GM21381 (cell line): Measurements from ENCODE around the gene MYH7.
"Not testable (repeated sequence)": the region's sequence is repeated elsewhere in the genome, so short reads cannot be mapped to it uniquely, and the experiment has no call there.

Experiments used
- ATAC-seq: cut with Tn5 transposase; IDR thresholded peaks from one replicate; pipeline ENCODE4 v1.9.1; 2021; ENCODE audit warnings: mild to moderate bottlenecking, moderate library complexity; ENCODE audit not compliant: unreplicated experiment

The MYH7 gene

DNA sequence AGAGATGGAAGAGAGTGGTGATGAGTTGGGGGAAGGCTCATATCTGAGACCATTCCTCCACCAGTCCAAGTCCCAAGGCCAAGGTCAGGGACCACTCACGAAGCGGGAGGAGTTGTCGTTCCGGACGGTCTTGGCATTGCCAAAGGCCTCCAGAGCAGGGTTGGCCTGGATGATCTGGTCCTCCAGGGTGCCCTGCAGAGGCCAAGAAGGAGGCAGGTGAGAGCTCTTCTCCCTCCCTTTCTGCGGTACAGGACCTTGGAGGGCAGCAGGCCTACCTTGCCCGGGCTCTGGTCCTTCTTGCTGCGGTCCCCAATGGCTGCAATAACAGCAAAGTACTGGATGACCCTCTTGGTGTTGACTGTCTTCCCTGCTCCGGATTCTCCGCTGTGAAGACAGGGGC is 4.0 kb downstream of the MYH7 start:
- no peak for ATAC-seq

DNA sequence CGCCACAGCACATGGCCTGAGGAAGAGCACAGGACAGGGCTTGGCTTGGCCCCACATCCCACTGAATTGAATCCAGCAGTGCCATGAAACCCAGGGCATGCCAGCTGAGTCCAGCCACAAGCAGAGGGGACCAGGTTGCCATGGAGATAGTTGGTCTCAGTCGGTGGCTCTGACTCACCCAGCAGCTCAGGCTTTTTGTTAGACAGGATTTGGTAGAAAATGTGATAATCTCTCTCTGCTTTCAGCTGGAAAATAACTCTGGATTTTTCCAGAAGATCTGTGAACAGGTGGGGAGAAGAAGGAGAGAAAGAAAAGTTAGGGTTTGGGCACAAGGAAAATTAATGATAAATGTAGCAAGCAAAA is 4.8 kb downstream of the MYH7 start:
- no peak for ATAC-seq

DNA sequence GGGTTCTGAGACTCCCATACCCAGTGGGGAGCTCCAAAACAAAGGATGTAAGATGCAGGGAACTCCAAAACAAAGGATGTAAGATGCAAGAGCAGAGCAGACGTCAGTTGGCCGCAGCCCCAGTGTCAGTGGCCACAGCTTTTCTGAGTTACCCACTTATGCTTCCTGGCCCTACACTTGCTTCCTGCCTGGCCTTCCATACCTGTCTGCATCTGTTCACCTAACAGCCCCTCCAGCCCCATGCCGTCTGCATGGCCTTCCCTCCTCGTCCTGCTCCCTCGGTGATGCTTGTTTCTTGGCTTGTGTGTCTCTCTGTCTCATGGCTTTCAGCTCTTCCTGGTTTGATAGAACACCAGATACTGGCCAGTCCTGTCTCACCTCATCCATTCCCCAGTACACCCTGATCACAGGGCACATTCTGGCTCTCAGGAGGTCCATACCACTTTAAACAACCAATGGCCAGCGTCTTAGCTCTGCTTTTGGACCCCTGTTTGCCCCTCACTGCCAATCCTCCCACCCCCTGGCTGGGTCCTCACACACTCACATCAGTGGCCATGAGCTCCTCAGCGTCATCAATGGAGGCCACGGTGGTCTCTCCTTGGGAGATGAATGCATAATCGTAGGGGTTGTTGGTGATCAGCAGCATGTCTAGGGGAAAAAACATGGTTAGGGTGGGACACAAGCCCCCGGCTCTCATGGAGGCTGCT is 5.3 kb downstream of the MYH7 start:
- no peak for ATAC-seq

DNA sequence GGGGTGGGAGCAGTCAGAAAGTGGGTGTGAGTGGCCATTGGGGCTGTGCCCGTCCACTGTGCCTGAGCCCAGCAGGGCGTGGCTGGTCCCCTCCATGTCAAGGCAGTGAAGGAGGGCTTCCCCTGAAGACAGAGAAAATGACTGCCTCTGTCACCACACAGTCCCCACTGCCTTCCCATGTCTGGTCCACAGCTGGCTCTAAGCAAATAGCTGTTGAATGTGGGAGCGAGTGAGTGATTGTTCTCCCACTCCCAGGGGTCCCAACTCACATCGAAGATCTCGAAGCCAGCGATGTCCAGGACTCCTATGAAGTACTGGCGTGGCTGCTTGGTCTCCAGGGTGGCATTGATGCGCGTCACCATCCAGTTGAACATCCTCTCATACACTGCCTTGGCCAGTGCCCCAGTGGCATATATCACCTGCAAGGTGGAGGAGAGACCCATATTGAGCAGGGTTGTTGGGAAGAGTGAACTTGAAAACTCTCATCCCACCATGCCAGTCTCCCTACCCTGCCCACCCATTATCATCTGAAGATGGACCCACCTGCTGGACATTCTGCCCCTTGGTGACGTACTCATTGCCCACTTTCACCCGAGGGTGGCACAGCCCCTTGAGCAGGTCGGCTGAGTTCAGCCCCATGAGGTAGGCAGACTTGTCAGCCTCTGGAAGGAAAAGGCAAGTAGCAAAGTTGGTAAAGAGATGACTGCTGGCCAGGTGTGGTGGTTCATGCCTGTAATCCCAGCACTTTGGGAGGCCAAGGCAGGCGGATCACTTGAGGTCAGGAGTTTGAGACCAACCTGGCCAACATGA is 6.6 kb downstream of the MYH7 start:
- no peak for ATAC-seq

DNA sequence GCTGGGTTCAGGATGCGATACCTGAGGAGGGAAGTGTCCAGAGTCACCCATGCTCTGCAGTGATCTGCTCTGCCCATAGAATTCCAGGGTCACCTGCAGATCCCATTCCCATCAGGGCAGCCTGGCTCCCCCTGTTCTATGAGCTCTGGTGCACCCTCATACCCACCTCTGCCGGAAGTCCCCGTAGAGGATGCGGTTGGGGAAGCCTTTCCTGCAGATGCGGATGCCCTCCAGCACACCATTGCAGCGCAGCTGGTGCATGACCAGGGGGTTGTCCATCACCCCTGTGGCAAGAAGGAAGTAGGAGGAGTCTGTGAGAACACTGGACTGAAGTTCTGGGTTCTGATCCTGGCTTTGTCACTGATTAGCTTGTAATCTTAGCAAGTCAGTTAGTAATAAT is 9.7 kb downstream of the MYH7 start:
- not testable (repeated sequence) for ATAC-seq

DNA sequence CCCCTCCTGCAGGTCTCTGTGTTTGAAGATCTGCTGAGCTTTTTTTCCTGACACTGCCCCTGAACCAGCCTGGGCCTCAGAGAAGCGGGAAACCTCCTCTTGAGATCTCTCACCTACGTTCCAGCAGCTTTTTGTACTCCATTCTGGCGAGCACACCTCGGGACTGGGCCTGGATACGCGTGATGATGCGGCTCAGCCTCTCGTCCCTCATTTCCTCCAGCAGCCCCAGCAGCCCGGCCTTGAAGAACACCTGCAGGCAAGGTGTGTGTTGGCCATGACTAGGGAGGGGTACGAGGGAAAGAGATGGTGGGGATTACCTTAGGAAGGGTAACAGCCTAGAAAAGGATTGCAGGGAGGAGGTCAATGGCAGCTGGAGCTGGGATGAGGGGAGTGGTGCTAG is 10.3 kb downstream of the MYH7 start:
- ATAC-seq = no peak

DNA sequence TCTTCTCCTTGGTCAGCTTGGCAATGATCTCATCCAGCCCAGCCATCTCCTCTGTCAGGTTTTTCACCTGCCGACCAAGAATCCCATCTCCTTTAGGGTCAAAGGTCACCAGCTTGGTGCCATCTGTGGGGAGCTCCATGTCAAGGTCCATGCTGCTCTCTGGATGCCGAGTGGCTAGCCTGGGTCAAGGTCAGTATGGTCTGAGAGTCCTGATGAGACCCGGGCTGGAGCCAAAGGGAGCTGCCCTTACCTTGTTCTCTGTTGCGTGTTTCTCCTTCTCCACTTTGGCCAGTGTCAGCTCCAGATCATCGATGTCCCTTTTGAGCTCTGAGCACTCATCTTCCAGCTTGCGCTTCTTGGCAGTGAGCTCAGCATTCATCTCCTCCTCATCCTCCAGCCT is 11.8 kb downstream of the MYH7 start:
- ATAC-seq = no peak

DNA sequence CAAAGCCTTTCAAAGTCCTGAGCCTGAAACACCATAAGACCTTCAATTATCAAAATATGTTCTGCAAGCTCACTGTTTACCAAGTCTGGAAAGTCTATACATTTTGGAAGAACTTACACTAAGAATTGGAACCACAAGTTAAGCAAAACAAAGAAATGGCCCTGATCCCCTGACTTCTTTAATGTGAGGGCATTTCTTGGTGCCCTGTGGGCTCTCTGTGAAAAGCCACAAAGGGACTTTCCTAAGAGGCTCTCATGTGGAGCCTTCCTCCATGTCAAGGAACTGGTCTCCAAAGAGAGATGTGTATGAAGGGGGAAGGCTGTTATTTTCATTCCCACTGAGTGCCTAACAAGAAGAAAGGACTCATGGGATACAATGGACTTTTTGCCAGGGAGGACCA is 13.9 kb downstream of the MYH7 start:
- ATAC-seq = no peak

DNA sequence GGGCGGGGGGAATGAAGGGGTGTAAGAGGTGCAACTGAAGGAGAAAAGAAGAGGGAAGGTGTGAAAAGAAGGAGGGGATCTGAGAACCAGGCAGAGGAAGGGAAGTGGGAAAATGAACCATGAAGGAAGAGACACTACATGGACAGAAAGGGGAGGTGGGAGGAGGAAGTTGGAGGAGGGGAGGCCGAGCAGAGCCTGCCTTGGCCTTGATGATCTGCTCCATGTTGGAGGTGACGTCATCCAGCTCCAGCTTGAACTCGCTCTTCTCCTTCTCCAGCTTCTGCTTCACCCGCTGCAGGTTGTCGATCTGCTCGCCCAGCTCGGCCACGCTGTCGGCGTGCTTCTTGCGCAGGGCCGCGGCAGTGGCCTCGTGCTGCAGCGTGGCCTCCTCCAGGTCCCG is 15.8 kb downstream of the MYH7 start:
- not testable (repeated sequence) for ATAC-seq

DNA sequence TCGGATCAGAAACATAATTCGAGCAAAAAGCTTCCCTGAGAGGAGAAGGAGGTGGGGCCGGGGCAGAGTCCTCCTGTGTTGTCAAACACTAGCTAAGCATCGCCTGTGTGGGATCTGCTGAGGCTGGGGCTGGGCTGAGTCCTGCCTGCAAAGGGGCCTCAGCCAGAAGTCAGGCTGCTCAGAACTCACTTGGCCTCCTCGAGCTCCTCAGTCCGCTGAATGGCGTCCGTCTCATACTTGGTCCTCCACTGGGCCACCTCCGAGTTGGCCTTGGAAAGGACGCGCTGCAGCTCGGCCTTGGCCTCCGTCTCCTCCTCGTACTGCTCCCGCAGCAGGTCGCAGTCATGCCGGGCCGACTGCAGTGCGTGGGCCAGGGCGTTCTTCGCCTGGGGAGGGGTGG is 17.4 kb downstream of the MYH7 start:
- ATAC-seq = no peak

DNA sequence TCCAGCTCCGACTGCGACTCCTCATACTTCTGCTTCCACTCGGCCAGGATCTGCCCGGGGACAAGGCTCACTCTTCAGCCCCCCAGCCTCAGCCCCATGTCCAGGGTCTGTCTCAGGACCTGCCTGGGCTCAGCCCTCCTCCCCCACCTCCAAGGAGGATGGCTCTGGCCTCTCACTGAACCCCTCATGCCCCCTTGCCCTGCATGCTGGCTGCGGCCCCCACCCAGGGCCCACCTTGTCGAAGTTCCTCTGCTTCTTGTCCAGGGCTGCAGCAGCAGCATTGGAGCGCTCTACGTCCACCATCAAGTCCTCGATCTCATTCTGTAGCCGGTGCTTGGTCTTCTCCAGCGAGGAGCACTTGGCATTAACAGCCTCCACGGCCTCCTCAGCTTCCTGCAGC is 18.2 kb downstream of the MYH7 start:
- not testable (repeated sequence) for ATAC-seq

DNA sequence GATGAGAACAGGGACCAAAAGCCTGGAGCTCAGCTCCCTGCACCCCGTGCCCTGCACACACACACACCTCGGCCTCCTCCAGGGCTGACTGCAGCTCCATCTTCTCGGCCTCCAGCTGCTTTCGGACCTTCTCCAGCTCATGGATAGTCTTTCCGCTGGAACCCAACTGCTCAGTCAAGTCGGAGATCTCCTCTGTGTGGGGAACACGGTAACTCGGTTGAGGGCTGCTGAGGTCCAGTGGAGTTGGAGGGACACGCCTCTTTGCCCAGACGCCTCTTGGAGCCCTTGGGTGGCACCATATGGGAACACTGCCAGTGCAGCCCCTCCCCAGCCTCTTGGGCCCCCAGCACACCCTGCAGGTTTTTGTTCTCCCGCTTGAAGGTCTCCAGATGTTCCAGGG is 18.7 kb downstream of the MYH7 start:
- ATAC-seq = no peak

DNA sequence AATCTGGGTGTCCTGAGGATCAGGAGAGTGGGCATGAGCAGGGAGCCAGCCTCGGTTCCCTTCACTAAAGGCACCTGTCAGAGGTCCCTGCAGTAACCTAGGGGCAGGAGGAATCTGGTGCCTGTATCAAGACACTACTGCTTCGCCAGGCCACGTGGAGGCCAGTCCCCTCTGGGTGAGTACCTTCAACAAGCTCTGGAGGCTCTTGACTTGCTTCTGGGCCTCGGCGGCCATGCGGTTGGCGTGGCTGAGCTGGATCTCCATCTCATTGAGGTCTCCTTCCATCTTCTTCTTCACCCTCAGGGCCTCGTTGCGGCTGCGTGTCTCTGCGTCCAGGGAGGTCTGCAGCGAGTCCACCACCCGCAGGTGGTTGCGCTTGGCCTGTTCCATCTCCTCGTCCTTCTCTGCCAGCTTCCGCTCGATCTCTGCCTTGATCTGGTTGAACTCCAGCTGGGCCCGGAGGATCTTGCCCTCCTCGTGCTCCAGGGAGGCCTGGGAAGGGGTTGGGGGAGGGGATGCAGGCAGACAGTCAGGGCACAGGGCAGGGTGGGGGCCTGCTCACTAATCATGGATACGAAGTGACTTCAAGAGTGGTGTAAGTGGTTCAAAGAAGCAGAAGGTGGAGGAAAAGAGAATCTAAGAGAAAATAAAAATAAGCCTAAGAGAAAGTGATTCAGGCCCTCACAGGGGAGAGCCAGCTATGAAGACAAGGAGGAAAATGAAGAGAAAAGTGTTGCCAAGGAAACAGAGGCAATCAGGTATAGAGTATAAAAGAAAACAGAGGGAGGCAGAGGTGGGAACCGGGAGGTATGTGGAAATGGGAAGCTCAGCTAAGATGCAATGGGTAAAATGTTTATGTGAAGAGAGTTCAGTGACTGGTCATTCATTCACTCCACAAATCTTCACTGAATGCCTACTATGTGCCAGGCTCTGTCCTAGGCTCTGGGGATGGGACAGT is 19.4 kb downstream of the MYH7 start:
- no peak for ATAC-seq

DNA sequence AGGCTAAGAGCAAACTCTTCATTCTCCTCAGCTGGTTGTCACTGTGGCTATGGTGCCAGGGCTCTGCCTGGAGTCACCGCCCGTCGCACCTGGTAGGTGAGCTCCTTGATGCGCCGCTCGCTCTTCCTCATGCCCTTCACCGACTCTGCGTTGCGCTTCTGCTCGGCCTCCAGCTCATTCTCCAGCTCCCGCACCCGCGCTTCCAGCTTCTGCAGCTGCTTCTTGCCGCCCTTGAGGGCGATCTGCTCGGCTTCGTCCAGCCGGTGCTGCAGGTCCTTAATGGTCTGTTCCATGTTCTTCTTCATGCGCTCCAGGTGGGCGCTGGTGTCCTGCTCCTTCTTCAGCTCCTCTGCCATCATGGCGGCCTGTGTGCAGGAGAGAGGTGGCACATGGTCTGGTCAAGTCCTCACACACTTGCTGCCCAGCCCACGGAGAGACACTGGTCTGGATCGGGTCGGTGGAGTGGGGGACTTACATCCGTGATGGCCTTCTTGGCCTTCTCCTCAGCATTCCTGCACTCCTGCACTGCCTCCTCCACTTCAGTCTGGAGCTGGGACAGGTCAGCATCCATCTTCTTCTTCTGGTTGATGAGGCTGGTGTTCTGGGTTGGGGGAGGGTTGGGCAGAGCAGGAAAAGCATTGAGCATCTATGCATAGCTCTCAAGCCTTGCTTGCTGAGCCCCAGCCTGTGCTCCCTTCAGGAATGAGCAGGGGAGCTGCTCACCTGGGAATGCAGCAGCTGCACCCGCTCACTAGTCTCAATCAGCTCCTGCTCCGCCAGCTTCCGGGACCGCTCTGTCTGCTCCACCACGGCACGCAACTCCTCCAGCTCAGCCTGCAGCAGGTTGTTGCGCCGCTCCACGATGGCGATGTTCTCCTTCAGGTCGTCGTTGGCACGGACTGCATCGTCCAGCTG is 20.3 kb downstream of the MYH7 start:
- ATAC-seq = no peak

DNA sequence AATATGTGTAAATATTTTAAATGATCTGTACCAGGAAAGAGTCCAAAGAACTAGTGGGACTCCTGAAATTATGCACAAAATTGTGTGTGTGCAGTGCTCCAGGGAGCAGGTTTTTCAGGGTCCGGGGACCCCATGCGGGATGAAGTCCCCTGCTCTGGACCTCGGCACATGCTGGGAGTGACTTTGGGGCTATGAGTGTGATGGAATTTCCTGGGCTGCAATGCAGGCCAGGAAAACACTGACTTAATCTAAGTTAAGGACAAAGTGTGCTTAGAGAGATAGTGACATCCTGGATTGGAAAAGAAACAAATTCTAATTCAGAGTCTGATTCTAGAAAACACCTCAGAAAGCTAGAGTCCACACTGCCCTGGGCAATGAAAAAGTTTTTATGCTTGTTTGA is 21.2 kb downstream of the MYH7 start:
- no peak for ATAC-seq

DNA sequence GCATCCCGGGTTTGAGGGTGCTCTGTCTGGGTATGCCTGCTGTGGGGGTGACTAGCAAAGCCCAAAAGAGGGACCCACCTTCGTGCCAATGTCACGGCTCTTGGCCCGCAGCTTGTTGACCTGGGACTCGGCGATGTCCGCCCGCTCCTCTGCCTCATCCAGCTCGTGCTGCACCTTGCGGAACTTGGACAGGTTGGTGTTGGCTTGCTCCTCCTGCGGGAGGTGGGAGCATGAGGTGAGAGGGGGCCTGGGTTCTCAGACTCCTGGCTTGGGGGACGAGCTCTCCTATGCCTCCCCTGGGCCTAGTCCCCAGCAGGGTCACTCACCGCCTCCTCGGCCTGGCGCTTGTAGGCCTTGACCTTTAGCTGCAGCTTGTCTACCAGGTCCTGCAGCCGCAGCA is 21.8 kb downstream of the MYH7 start:
- ATAC-seq = no peak

DNA sequence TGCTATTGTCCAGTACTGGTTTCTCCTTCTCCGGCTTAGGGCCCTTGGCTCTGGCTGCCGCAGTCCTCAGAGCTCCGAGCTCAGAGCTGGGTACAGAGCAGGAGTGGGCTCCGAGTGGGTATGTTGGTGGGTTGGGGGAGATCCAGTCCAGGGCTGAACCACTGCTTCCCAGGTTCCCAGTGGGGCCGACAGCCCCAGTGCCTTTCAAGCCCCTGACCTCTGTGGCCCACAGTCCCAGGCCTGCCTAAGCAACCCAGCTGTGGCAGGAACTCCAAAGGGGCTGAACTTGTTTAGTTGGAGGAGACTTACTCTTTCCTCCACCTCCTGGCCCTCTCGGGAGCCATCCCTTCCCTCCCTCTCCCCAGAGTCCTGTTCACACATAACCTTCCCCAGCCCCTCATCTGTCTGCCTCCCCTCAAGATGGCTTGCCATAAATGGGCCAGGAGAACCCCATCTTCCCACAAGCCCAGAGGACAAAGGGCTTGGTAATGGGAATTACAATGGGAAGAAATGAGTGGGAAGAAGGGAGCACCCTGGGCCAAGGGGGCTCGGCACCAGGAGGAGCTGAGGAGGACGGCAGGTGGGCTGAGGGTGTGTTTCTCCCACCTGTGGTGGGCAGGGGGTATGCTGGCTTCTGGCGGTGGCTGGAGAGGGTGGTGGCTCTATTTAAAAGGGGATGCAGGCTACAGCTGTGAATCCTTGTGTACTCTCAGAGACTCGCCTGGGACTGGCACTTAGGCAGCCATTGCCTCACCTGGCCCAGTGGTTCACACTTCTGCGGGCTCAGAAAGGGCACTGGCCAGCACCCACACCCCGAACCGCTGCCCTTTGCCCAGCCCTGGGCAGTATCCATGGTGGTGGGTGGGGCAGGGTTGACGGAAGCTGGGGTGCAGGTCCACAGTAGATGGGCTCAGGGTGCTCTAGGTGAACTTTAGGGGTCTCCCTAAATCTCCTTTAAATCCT is 23.6 kb downstream of the MYH7 start:
- no peak for ATAC-seq

DNA sequence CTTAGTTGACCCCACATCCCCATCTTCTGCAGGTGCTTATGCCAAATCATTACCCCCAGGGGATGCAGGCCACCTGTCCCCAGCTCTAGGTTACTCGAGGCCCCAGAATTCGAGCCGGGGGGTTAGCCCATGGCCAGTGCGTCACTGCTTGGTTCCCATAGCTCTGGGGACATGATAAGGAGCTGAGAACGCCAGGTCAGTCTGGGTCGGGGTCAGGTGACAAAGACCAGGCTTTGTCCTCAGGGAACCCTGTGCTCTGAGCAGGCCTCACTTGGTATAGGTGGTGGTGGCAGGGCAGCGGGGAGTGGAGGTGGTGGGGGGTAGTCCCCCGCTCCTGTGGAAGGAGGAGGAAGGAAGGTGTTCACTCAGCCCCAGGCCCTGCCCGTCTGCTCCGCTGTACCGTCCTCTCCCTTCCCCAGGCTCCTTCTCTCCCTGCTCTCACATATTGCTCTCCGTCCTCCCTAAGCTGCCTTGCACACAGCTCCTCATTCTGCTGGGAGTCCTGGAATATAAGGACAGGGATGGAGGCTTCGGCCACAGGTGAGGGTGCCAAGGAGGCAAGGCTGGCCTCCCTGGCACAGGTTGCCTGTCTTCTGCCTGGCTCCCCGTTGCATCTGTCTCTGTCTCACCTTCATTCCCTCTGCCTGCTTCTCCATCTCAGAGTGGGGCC is 25.4 kb downstream of the MYH7 start:
- no peak for ATAC-seq

DNA sequence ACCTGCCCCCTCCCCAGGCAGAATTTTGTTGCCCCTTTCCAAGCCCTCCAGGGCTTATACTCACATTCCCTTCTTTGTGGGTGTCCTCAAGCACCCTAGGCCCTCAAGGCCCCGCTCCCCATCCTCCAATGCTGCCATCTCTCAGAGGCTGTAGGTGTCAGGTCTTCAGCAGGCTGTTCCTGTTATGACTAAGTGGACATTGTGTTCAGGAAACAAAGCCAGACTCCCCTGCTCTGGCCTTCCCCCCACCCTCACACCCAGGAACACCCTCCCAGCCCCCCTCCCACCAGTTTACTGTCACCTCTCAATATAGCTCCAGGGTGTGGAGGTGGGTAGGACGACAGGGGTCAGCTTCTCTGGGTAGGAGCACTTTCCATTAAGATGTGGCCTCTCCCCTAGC is 26.0 kb downstream of the MYH7 start:
- ATAC-seq = no peak
